HEK293 (cell line): ENCODE data around the gene SLC43A3.

Experiments used
- CTCF ChIA-PET: fragments of 350-600 bp; formaldehyde crosslinking; extraction: SDS; loops from one replicate; lab custom pipeline; 2021; ENCODE audit warnings: antibody characterized with exemption; lab: Yijun Ruan, JAX
- POLR2A ChIA-PET: fragments of 300-600 bp; formaldehyde crosslinking; extraction: SDS; loops from one replicate; lab custom pipeline; 2020; ENCODE audit warnings: antibody characterized with exemption, inconsistent platforms; lab: Yijun Ruan, JAX
- H3K27ac ChIP-seq: fragments of 200-500 bp; sonication (Bioruptor generic); 2 replicates; pipeline ENCODE4 v1.5.1; 2014; ENCODE audit warnings: low read depth, low read length, control low read depth, inconsistent platforms; ENCODE audit errors: extremely low read depth
- H3K36me3 ChIP-seq, 2 experiments: fragments of 200-500 bp in 1 of 2; sonication (Bioruptor generic) in 1 of 2; 1 replicate in 1 of 2; 2 replicates in 1 of 2; pipeline ENCODE4 v1.5.1; 2014 to 2017; ENCODE audit warnings: inconsistent platforms in 2 of 2, low read length in 2 of 2; ENCODE audit not compliant: control insufficient read depth in 2 of 2, insufficient read depth in 1 of 2
- H3K4me1 ChIP-seq: fragments of 200-500 bp; sonication (Bioruptor generic); 2 replicates; pipeline ENCODE4 v1.5.1; 2014; ENCODE audit warnings: mild to moderate bottlenecking, low read length, inconsistent platforms; ENCODE audit not compliant: control insufficient read depth, insufficient read depth
- H3K4me3 ChIP-seq: 2 replicates; pipeline ENCODE4 v1.5.1; 2011; ENCODE audit warnings: low read depth, mild to moderate bottlenecking, control low read depth, low read length, moderate library complexity
- H3K9me3 ChIP-seq: fragments of 200-500 bp; sonication (Bioruptor generic); 2 replicates; pipeline ENCODE4 v1.5.1; 2014; ENCODE audit warnings: low read depth, low read length, inconsistent platforms; ENCODE audit not compliant: control insufficient read depth, insufficient read depth
- FEZF1 ChIP-seq: fragments of 450-650 bp; formaldehyde crosslinking; IDR thresholded peaks from 2 replicates; pipeline ENCODE4 v1.5.1; 2016; ENCODE audit warnings: missing biosample characterization, missing genetic modification characterization
- GLIS2 ChIP-seq: fragments of 450-650 bp; formaldehyde crosslinking; IDR thresholded peaks from 2 replicates; pipeline ENCODE4 v1.5.1; 2016; ENCODE audit warnings: missing biosample characterization, missing genetic modification characterization
- HOXC10 ChIP-seq: sonication (generic); formaldehyde crosslinking; IDR thresholded peaks from 2 replicates; pipeline ENCODE4 v1.8.1; 2023; ENCODE audit warnings: mild to moderate bottlenecking, missing genetic modification reagents
- KLF10 ChIP-seq: fragments of 450-650 bp; IDR thresholded peaks from 2 replicates; pipeline ENCODE4 v1.5.1; 2018; ENCODE audit warnings: missing biosample characterization, mild to moderate bottlenecking, missing genetic modification characterization
- MEIS1 ChIP-seq: sonication (generic); formaldehyde crosslinking; IDR thresholded peaks from 2 replicates; pipeline ENCODE4 v1.8.1; 2022; ENCODE audit warnings: missing genetic modification reagents, mild to moderate bottlenecking, borderline replicate concordance
- MZF1 ChIP-seq: fragments of 450-650 bp; formaldehyde crosslinking; IDR thresholded peaks from 2 replicates; pipeline ENCODE4 v1.5.1; 2017; ENCODE audit warnings: missing biosample characterization, missing genetic modification characterization, borderline replicate concordance
- SP3 ChIP-seq: fragments of 450-650 bp; formaldehyde crosslinking; IDR thresholded peaks from 2 replicates; pipeline ENCODE4 v1.5.1; 2016; ENCODE audit warnings: missing biosample characterization, missing genetic modification characterization
- ZBTB7A ChIP-seq: fragments of 450-650 bp; formaldehyde crosslinking; IDR thresholded peaks from 2 replicates; pipeline ENCODE4 v1.5.1; 2016; ENCODE audit warnings: low read depth, missing biosample characterization, missing genetic modification characterization
- ZNF146 ChIP-seq: fragments of 450-650 bp; formaldehyde crosslinking; IDR thresholded peaks from 2 replicates; pipeline ENCODE4 v1.5.1; 2016; ENCODE audit warnings: missing biosample characterization, missing genetic modification characterization
- ZNF23 ChIP-seq: fragments of 450-650 bp; formaldehyde crosslinking; IDR thresholded peaks from 2 replicates; pipeline ENCODE4 v1.5.1; 2016; ENCODE audit warnings: missing biosample characterization, missing genetic modification characterization, borderline replicate concordance
- ZNF248 ChIP-seq: fragments of 450-650 bp; formaldehyde crosslinking; IDR thresholded peaks from 2 replicates; pipeline ENCODE4 v1.5.1; 2017; ENCODE audit warnings: missing biosample characterization, missing genetic modification characterization
- ZNF311 ChIP-seq: fragments of 450-650 bp; formaldehyde crosslinking; IDR thresholded peaks from 2 replicates; pipeline ENCODE4 v1.5.1; 2017; ENCODE audit warnings: missing biosample characterization, missing genetic modification characterization, borderline replicate concordance
- ZNF423 ChIP-seq: fragments of 450-650 bp; formaldehyde crosslinking; IDR thresholded peaks from 2 replicates; pipeline ENCODE4 v1.5.1; 2016; ENCODE audit warnings: missing biosample characterization, missing genetic modification characterization
- ZNF48 ChIP-seq: fragments of 450-650 bp; formaldehyde crosslinking; IDR thresholded peaks from 2 replicates; pipeline ENCODE4 v1.5.1; 2016; ENCODE audit warnings: missing biosample characterization, missing genetic modification characterization
- ZNF501 ChIP-seq: fragments of 450-650 bp; formaldehyde crosslinking; IDR thresholded peaks from 2 replicates; pipeline ENCODE4 v1.5.1; 2016; ENCODE audit warnings: missing biosample characterization, missing genetic modification characterization
- ZNF530 ChIP-seq: fragments of 450-650 bp; formaldehyde crosslinking; IDR thresholded peaks from 2 replicates; pipeline ENCODE4 v1.5.1; 2016; ENCODE audit warnings: low read depth, missing biosample characterization, missing genetic modification characterization
- ZNF549 ChIP-seq: fragments of 450-650 bp; IDR thresholded peaks from 2 replicates; pipeline ENCODE4 v1.5.1; 2018; ENCODE audit warnings: missing biosample characterization, missing genetic modification characterization, mild to moderate bottlenecking, inconsistent platforms, moderate library complexity
- ZNF571 ChIP-seq: fragments of 450-650 bp; formaldehyde crosslinking; IDR thresholded peaks from 2 replicates; pipeline ENCODE4 v1.5.0; 2017; ENCODE audit warnings: missing biosample characterization, missing genetic modification characterization
- ZNF585B ChIP-seq: fragments of 450-650 bp; formaldehyde crosslinking; IDR thresholded peaks from 2 replicates; pipeline ENCODE4 v1.5.1; 2016; ENCODE audit warnings: missing biosample characterization, missing genetic modification characterization
- ZNF629 ChIP-seq: fragments of 450-650 bp; formaldehyde crosslinking; IDR thresholded peaks from 2 replicates; pipeline ENCODE4 v1.5.1; 2017; ENCODE audit warnings: missing biosample characterization, missing genetic modification characterization
- ZNF654 ChIP-seq: fragments of 450-650 bp; formaldehyde crosslinking; IDR thresholded peaks from 2 replicates; pipeline ENCODE4 v1.5.1; 2016; ENCODE audit warnings: low read depth, missing biosample characterization, missing genetic modification characterization
- ZNF677 ChIP-seq: fragments of 450-650 bp; IDR thresholded peaks from 2 replicates; pipeline ENCODE4 v1.5.0; 2018; ENCODE audit warnings: missing biosample characterization, mild to moderate bottlenecking, missing genetic modification characterization, moderate library complexity
- ZNF747 ChIP-seq: fragments of 450-650 bp; formaldehyde crosslinking; IDR thresholded peaks from 2 replicates; pipeline ENCODE4 v1.5.1; 2016; ENCODE audit warnings: missing biosample characterization, missing genetic modification characterization
- ZNF776 ChIP-seq: fragments of 450-650 bp; formaldehyde crosslinking; IDR thresholded peaks from 2 replicates; pipeline ENCODE4 v1.5.0; 2017; ENCODE audit warnings: missing biosample characterization, missing genetic modification characterization, borderline replicate concordance
- ZNF830 ChIP-seq: fragments of 450-650 bp; IDR thresholded peaks from 2 replicates; pipeline ENCODE4 v1.5.0; 2018; ENCODE audit warnings: missing biosample characterization, missing genetic modification characterization, low read depth, mild to moderate bottlenecking, moderate library complexity
- ZNF837 ChIP-seq: fragments of 450-650 bp; formaldehyde crosslinking; IDR thresholded peaks from 2 replicates; pipeline ENCODE4 v1.5.1; 2016; ENCODE audit warnings: missing biosample characterization, missing genetic modification characterization
- ZSCAN23 ChIP-seq: fragments of 450-650 bp; formaldehyde crosslinking; IDR thresholded peaks from 2 replicates; pipeline ENCODE4 v1.5.1; 2016; ENCODE audit warnings: missing biosample characterization, missing genetic modification characterization
- ZXDB ChIP-seq: fragments of 450-650 bp; formaldehyde crosslinking; IDR thresholded peaks from 2 replicates; pipeline ENCODE4 v1.5.1; 2016; ENCODE audit warnings: missing biosample characterization, missing genetic modification characterization
- TF ChIP-seq, protein P1 (sequence below): fragments of 450-650 bp; formaldehyde crosslinking; IDR thresholded peaks from 2 replicates; pipeline ENCODE4 v1.5.1; 2017; ENCODE audit warnings: missing biosample characterization, missing genetic modification characterization
- TF ChIP-seq, protein P2 (sequence below): fragments of 450-650 bp; formaldehyde crosslinking; IDR thresholded peaks from 2 replicates; pipeline ENCODE4 v1.5.1; 2016; ENCODE audit warnings: missing biosample characterization, missing genetic modification characterization
- TF ChIP-seq, protein P3 (sequence below): fragments of 450-650 bp; formaldehyde crosslinking; IDR thresholded peaks from 2 replicates; pipeline ENCODE4 v1.5.1; 2017; ENCODE audit warnings: missing biosample characterization, missing genetic modification characterization
- TF ChIP-seq, protein P4 (sequence below): IDR thresholded peaks from 2 replicates; pipeline ENCODE4 v1.6.1; 2011; ENCODE audit warnings: mild to moderate bottlenecking, low read depth, low read length, borderline replicate concordance
- TF ChIP-seq, protein P5 (sequence below): fragments of 450-650 bp; formaldehyde crosslinking; IDR thresholded peaks from 2 replicates; pipeline ENCODE4 v1.5.1; 2016; ENCODE audit warnings: missing biosample characterization, missing genetic modification characterization
- TF ChIP-seq, protein P6 (sequence below): fragments of 450-650 bp; formaldehyde crosslinking; IDR thresholded peaks from 2 replicates; pipeline ENCODE4 v1.5.1; 2017; ENCODE audit warnings: missing biosample characterization, mild to moderate bottlenecking, missing genetic modification characterization, moderate library complexity

The SLC43A3 gene

DNA sequence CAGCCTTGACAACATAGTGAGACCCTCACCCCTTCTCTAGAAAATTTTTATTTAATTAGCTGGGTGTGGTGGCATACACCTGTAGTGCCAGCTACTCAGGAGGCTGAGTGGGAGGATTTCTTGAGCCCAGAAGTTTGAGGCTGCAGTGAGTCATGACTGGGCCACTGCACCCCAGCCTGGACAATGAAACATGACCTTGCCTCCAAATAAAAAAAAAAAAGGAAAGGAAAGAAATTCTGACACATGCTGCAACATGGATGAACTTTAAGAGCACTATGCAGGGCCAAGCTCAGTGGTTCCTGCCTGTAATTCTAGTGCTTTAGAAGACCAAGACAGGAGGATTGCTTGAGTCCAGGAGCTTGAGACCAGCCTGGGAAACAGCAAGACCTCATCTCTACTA, 8.8 kb downstream of the SLC43A3 start:
- CTCF ChIA-PET, result interaction anchor here (0.6 to 0.9 kb wide), 2 partner anchors 33 to 75 kb away, joined by 3 to 5 read pairs; no protein-coding TSS in a partner anchor
- Histone ChIP-seq H3K4me1 (no peaks in the 10 kb centered on the region), H3K36me3 (no peaks in the 10 kb centered on the region)

DNA sequence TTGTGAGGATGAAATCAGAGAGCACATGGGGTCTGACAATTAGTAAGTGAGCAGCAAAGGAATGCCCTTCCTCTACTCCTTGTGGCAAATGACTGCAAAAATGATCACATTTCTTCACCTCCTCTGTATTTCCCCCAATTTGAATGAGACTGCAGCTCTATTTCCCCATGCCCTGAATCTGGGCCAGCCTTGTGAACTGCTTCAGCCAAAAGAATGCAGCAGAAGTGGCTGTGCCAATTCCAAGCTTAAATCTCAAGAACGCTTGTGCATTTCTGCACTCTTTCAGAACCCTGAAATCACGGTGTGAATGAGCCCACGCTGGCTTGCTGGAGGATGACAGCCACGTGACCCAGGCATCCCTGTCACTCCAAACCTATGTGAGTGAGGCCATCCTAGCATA, 9.9 kb downstream of the SLC43A3 start:
- CTCF ChIA-PET, result interaction anchor here (0.5 to 0.6 kb wide), 2 partner anchors 17 to 104 kb away, joined by 3 read pairs; no protein-coding TSS in a partner anchor
- TF ChIP-seq ZNF830 (tag by site-specific recombination), result no peak
- TF ChIP-seq ZNF48 (tag by site-specific recombination), result no peak
- TF ChIP-seq ZNF549 (tag by site-specific recombination), result no peak
- no peak for TF ChIP-seq ZNF585B (tag by site-specific recombination)
- TF ChIP-seq ZNF629 (tag by site-specific recombination), result no peak
- TF ChIP-seq KLF10 (tag by site-specific recombination), result no peak
- TF ChIP-seq ZNF677 (tag by site-specific recombination), result no peak
- no peak for TF ChIP-seq MZF1
- TF ChIP-seq ZBTB7A (tag by site-specific recombination), result no peak
- no peak for TF ChIP-seq ZNF146 (tag by site-specific recombination)
- TF ChIP-seq ZSCAN23, result no peak
- TF ChIP-seq ZNF747 (tag by site-specific recombination), result no peak
- no peak for TF ChIP-seq ZNF776
- no peak for TF ChIP-seq ZNF530 (tag by site-specific recombination)
- no peak for TF ChIP-seq HOXC10 (CRISPR knock-in tag)
- TF ChIP-seq, protein P1, sequence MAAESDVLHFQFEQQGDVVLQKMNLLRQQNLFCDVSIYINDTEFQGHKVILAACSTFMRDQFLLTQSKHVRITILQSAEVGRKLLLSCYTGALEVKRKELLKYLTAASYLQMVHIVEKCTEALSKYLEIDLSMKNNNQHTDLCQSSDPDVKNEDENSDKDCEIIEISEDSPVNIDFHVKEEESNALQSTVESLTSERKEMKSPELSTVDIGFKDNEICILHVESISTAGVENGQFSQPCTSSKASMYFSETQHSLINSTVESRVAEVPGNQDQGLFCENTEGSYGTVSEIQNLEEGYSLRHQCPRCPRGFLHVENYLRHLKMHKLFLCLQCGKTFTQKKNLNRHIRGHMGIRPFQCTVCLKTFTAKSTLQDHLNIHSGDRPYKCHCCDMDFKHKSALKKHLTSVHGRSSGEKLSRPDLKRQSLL (tag by site-specific recombination), result no peak
- TF ChIP-seq ZNF654 (tag by site-specific recombination), result no peak

More for the DNA sequence above, 8.8 kb downstream of the SLC43A3 start:
- POLR2A ChIA-PET, result no interaction called here
- Histone ChIP-seq H3K9me3 (no peaks in the 10 kb centered on the region), H3K4me3 (no peak overlapping the region), H3K27ac (no peak overlapping the region)
- TF ChIP-seq ZNF837, result no peak
- TF ChIP-seq ZNF776, result no peak
- no peak for TF ChIP-seq MEIS1 (CRISPR knock-in tag)
- no peak for TF ChIP-seq FEZF1 (tag by site-specific recombination)
- no peak for TF ChIP-seq SP3 (tag by site-specific recombination)
- TF ChIP-seq, protein P2, sequence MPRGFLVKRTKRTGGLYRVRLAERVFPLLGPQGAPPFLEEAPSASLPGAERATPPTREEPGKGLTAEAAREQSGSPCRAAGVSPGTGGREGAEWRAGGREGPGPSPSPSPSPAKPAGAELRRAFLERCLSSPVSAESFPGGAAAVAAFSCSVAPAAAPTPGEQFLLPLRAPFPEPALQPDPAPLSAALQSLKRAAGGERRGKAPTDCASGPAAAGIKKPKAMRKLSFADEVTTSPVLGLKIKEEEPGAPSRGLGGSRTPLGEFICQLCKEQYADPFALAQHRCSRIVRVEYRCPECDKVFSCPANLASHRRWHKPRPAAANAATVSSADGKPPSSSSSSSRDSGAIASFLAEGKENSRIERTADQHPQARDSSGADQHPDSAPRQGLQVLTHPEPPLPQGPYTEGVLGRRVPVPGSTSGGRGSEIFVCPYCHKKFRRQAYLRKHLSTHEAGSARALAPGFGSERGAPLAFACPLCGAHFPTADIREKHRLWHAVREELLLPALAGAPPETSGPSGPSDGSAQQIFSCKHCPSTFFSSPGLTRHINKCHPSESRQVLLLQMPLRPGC, result no peak
- TF ChIP-seq ZNF423 (tag by site-specific recombination), result no peak
- TF ChIP-seq ZNF248 (tag by site-specific recombination), result no peak
- TF ChIP-seq ZNF571 (tag by site-specific recombination), result no peak
- TF ChIP-seq, protein P3, sequence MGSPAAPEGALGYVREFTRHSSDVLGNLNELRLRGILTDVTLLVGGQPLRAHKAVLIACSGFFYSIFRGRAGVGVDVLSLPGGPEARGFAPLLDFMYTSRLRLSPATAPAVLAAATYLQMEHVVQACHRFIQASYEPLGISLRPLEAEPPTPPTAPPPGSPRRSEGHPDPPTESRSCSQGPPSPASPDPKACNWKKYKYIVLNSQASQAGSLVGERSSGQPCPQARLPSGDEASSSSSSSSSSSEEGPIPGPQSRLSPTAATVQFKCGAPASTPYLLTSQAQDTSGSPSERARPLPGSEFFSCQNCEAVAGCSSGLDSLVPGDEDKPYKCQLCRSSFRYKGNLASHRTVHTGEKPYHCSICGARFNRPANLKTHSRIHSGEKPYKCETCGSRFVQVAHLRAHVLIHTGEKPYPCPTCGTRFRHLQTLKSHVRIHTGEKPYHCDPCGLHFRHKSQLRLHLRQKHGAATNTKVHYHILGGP (tag by site-specific recombination), result no peak
- TF ChIP-seq, protein P4, sequence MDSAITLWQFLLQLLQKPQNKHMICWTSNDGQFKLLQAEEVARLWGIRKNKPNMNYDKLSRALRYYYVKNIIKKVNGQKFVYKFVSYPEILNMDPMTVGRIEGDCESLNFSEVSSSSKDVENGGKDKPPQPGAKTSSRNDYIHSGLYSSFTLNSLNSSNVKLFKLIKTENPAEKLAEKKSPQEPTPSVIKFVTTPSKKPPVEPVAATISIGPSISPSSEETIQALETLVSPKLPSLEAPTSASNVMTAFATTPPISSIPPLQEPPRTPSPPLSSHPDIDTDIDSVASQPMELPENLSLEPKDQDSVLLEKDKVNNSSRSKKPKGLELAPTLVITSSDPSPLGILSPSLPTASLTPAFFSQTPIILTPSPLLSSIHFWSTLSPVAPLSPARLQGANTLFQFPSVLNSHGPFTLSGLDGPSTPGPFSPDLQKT, result no peak
- no peak for TF ChIP-seq ZNF501 (tag by site-specific recombination)
- no peak for TF ChIP-seq ZNF23
- TF ChIP-seq, protein P5, sequence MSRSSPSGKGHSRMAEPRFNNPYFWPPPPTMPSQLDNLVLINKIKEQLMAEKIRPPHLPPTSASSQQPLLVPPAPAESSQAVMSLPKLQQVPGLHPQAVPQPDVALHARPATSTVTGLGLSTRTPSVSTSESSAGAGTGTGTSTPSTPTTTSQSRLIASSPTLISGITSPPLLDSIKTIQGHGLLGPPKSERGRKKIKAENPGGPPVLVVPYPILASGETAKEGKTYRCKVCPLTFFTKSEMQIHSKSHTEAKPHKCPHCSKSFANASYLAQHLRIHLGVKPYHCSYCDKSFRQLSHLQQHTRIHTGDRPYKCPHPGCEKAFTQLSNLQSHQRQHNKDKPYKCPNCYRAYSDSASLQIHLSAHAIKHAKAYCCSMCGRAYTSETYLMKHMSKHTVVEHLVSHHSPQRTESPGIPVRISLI (tag by site-specific recombination), result no peak
- TF ChIP-seq ZXDB, result no peak
- TF ChIP-seq, protein P6, sequence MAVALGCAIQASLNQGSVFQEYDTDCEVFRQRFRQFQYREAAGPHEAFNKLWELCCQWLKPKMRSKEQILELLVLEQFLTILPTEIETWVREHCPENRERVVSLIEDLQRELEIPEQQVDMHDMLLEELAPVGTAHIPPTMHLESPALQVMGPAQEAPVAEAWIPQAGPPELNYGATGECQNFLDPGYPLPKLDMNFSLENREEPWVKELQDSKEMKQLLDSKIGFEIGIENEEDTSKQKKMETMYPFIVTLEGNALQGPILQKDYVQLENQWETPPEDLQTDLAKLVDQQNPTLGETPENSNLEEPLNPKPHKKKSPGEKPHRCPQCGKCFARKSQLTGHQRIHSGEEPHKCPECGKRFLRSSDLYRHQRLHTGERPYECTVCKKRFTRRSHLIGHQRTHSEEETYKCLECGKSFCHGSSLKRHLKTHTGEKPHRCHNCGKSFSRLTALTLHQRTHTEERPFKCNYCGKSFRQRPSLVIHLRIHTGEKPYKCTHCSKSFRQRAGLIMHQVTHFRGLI (tag by site-specific recombination), result no peak
- TF ChIP-seq GLIS2 (tag by site-specific recombination), result no peak
- no peak for TF ChIP-seq ZNF311 (tag by site-specific recombination)

More for the DNA sequence above, 9.9 kb downstream of the SLC43A3 start:
- H3K36me3 ChIP-seq, result no peaks in the 10 kb centered on the region
- H3K4me1 ChIP-seq, result no peaks in the 10 kb centered on the region
- POLR2A ChIA-PET, result no interaction called here
- no peak overlapping the region for H3K4me3 ChIP-seq
- no peak overlapping the region for H3K27ac ChIP-seq
- no peaks in the 10 kb centered on the region for H3K9me3 ChIP-seq
